ENCODE measurements around the gene FCN3.

DNA sequence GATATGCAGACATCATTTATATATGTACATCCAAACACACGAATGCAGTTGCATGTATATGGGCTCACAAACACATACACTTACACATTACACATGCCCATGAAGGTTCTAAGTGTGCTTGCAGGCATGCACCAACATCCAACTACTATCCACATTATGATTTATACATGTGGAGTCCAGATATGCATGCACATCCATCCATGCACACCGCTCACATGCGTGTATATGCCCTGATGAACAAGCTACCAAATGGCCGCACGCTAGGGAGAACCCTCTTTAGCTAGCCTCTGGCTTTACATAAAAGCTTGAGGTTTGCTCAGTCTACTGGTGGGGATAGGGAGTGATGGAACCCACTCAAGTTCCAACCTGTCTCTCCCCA, 26.3 kb upstream of the FCN3 start:
- TF ChIP-seq, protein P1, sequence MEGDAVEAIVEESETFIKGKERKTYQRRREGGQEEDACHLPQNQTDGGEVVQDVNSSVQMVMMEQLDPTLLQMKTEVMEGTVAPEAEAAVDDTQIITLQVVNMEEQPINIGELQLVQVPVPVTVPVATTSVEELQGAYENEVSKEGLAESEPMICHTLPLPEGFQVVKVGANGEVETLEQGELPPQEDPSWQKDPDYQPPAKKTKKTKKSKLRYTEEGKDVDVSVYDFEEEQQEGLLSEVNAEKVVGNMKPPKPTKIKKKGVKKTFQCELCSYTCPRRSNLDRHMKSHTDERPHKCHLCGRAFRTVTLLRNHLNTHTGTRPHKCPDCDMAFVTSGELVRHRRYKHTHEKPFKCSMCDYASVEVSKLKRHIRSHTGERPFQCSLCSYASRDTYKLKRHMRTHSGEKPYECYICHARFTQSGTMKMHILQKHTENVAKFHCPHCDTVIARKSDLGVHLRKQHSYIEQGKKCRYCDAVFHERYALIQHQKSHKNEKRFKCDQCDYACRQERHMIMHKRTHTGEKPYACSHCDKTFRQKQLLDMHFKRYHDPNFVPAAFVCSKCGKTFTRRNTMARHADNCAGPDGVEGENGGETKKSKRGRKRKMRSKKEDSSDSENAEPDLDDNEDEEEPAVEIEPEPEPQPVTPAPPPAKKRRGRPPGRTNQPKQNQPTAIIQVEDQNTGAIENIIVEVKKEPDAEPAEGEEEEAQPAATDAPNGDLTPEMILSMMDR (IDR thresholded peaks at IDR 0.05): no peak
- TF ChIP-seq RAD21 (conservative IDR thresholded peaks at IDR 0.05 in 1 of 2, IDR thresholded peaks at IDR 0.05 in 1 of 2) (no peak), CHD2 (IDR thresholded peaks at IDR 0.05; ENCODE audit: low read length, partially characterized antibody) (no peak)

Measured in A549 (cell line).